Measurements from ENCODE around the gene AOX1. TPM values are rescaled to one million over a fixed set of nuclear protein-coding genes. Genes with fewer than 3 reads are reported as not detected.
"Not testable (repeated sequence)": the region's sequence is repeated elsewhere in the genome, so short reads cannot be mapped to it uniquely, and the experiment has no call there.

Gene AOX1
- polyA plus RNA-seq, 4 donors: 2.1 to 17.1 (median 3.5) TPM

- DNase-seq (ENCODE audit: low read depth in 4 of 4, low spot score in 3 of 4): no peak
These were observed 14.9 kb downstream of the AOX1 start for GRCh38 chr2:200600549-200601225.

GRCh38 chr2:200602584-200602983 is 16.8 kb downstream of the AOX1 start:
- no peak for DNase-seq (ENCODE audit: low read depth in 4 of 4, low spot score in 3 of 4)

GRCh38 chr2:200603972-200604371 is 18.2 kb downstream of the AOX1 start:
- DNase-seq (ENCODE audit: low read depth in 4 of 4, low spot score in 3 of 4): no peak

- no peak for DNase-seq (ENCODE audit: low read depth in 4 of 4, low spot score in 3 of 4)
These were observed 18.9 kb downstream of the AOX1 start for GRCh38 chr2:200604571-200605255.

GRCh38 chr2:200608341-200609027 is 22.7 kb downstream of the AOX1 start:
- no peak for DNase-seq (ENCODE audit: low read depth in 4 of 4, low spot score in 3 of 4)

- DNase-seq (ENCODE audit: low read depth in 4 of 4, low spot score in 3 of 4): no peak
These were observed 23.3 kb downstream of the AOX1 start for GRCh38 chr2:200609028-200609614.

GRCh38 chr2:200610217-200610616 is 24.4 kb downstream of the AOX1 start:
- DNase-seq (ENCODE audit: low read depth in 4 of 4, low spot score in 3 of 4): not testable (repeated sequence)

- no peak for DNase-seq (ENCODE audit: low read depth in 4 of 4, low spot score in 3 of 4)
These were observed 27.9 kb downstream of the AOX1 start for GRCh38 chr2:200613692-200614091.

GRCh38 chr2:200614249-200614648 is 28.4 kb downstream of the AOX1 start:
- DNase-seq (ENCODE audit: low read depth in 4 of 4, low spot score in 3 of 4): no peak

GRCh38 chr2:200615247-200615646 is 29.4 kb downstream of the AOX1 start:
- no peak for DNase-seq (ENCODE audit: low read depth in 4 of 4, low spot score in 3 of 4)

- no peak for DNase-seq (ENCODE audit: low read depth in 4 of 4, low spot score in 3 of 4)
These were observed 30.4 kb downstream of the AOX1 start for GRCh38 chr2:200616193-200616592.

GRCh38 chr2:200616656-200617055 is 30.8 kb downstream of the AOX1 start:
- no peak for DNase-seq (ENCODE audit: low read depth in 4 of 4, low spot score in 3 of 4)

GRCh38 chr2:200617156-200618053 is 31.6 kb downstream of the AOX1 start:
- no peak for DNase-seq (ENCODE audit: low read depth in 4 of 4, low spot score in 3 of 4)

- DNase-seq (ENCODE audit: low read depth in 4 of 4, low spot score in 3 of 4): no peak
These were observed 32.2 kb downstream of the AOX1 start for GRCh38 chr2:200618054-200618419.

- peak in 2 of 4 donors; percentile 18 to 26 for DNase-seq (ENCODE audit: low read depth in 4 of 4, low spot score in 3 of 4)
These were observed 32.8 kb downstream of the AOX1 start for GRCh38 chr2:200618590-200619021.

GRCh38 chr2:200619279-200619678 is 33.5 kb downstream of the AOX1 start:
- no peak for DNase-seq (ENCODE audit: low read depth in 4 of 4, low spot score in 3 of 4)

- DNase-seq (ENCODE audit: low read depth in 4 of 4, low spot score in 3 of 4): no peak
These were observed 35.0 kb downstream of the AOX1 start for GRCh38 chr2:200620606-200621390.

- DNase-seq (ENCODE audit: low read depth in 4 of 4, low spot score in 3 of 4): no peak
These were observed 36.3 kb downstream of the AOX1 start for GRCh38 chr2:200622106-200622505.

- no peak for DNase-seq (ENCODE audit: low read depth in 4 of 4, low spot score in 3 of 4)
These were observed 38.2 kb downstream of the AOX1 start for GRCh38 chr2:200624026-200624425.

GRCh38 chr2:200624658-200625057 is 38.8 kb downstream of the AOX1 start:
- no peak for DNase-seq (ENCODE audit: low read depth in 4 of 4, low spot score in 3 of 4)
